PC-3 (cell line): ENCODE data around the gene ISL2.

ENCODE experiments used
- CTCF ChIP-seq: fragments of 300-600 bp; sonication (generic); conservative IDR thresholded peaks from 2 replicates; pipeline ENCODE4 v1.5.1; 2017; ENCODE audit warnings: antibody characterized with exemption, low read depth, mild to moderate bottlenecking, low read length
- EZH2 ChIP-seq: fragments of 300-600 bp; sonication (generic); IDR thresholded peaks from one replicate; pipeline ENCODE4 v1.6.1; 2017; ENCODE audit warnings: antibody characterized with exemption, mild to moderate bottlenecking, low read length; ENCODE audit not compliant: unreplicated experiment

DNA sequence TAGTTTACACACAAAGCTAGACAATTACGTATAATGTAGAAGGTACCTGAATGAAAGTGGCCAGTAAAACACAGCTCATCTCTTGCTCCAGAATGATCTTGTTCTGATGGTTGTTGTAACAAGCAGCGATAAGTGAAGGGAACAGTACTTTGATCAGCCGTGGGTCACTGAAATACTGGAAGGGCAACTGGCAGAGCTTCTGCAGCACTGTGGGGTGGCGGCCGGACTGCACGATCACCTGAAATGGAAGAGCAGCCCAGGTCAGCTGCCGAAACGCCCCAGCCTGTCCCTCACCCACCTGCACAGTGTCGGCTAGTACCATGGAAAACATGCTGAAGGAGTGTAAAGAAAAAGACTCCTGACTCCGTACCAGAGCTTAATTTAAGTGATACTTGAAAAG, 17.3 kb downstream of the ISL2 start:
- no peak for TF ChIP-seq EZH2
- TF ChIP-seq CTCF: no peak
